K562 (cell line): ENCODE data around the gene MRPL40. TPM values are rescaled to one million over a fixed set of nuclear protein-coding genes. Genes with fewer than 3 reads are reported as not detected.

Experiments
- BRF2 ChIP-seq: IDR thresholded peaks from 3 replicates; pipeline ENCODE4 v1.6.1; 2011; ENCODE audit warnings: borderline replicate concordance, mild to moderate bottlenecking; ENCODE audit not compliant: insufficient read length, insufficient read depth
- HBP1 ChIP-seq: fragments of 450-650 bp; formaldehyde crosslinking; IDR thresholded peaks from 2 replicates; pipeline ENCODE4 v1.4.0; 2022; ENCODE audit warnings: missing genetic modification characterization
- HDGF ChIP-seq: fragments of 450-650 bp; IDR thresholded peaks from 2 replicates; pipeline ENCODE4 v1.6.1; 2016
- MLLT1 ChIP-seq, 2 experiments: fragments of 450-650 bp; IDR thresholded peaks; 2 replicates each; pipeline ENCODE4 v1.6.1; 2016
- NFRKB ChIP-seq: fragments of 450-650 bp; IDR thresholded peaks from 2 replicates; pipeline ENCODE4 v1.6.1; 2016; ENCODE audit warnings: low read depth
- PHF21A ChIP-seq: fragments of 450-650 bp; IDR thresholded peaks from 2 replicates; pipeline ENCODE4 v1.6.1; 2017; ENCODE audit warnings: low read depth, borderline replicate concordance
- TGIF2 ChIP-seq: sonication (generic); formaldehyde crosslinking; IDR thresholded peaks from 2 replicates; pipeline ENCODE4 v1.8.1; 2022; ENCODE audit warnings: mild to moderate bottlenecking, missing genetic modification reagents, moderate library complexity
- TRIM25 ChIP-seq: fragments of 450-650 bp; IDR thresholded peaks from 2 replicates; pipeline ENCODE4 v1.7.0; 2016; ENCODE audit warnings: borderline replicate concordance
- TSHZ1 ChIP-seq: fragments of 250-450 bp; sonication (Bioruptor Pico); IDR thresholded peaks from 2 replicates; pipeline ENCODE4 v1.4.0; 2020; ENCODE audit warnings: mild to moderate bottlenecking, moderate library complexity
- ZBED1 ChIP-seq: IDR thresholded peaks from 2 replicates; pipeline ENCODE4 v1.6.1; 2014
- ZC3H11A ChIP-seq: IDR thresholded peaks from 2 replicates; pipeline ENCODE4 v1.6.1; 2012; ENCODE audit warnings: low read depth, low read length, improper control_type of control experiment
- ZNF507 ChIP-seq: conservative IDR thresholded peaks from 2 replicates; pipeline ENCODE4 v1.6.1; 2017; ENCODE audit warnings: missing genetic modification characterization, missing compliant biosample characterization
- ZNF592 ChIP-seq: fragments of 450-650 bp; IDR thresholded peaks from 2 replicates; pipeline ENCODE4 v1.6.1; 2017; ENCODE audit warnings: antibody characterized with exemption, mild to moderate bottlenecking
- polyA plus RNA-seq, 8 experiments: library from polyadenylated mRNA; depleted of rRNA in 4 of 8; stranded (reverse) in 5 of 8; unstranded in 3 of 8; fragments of >200 nt; fragmentation: Nextera tagmentation in 2 of 8; fragmentation: Illumina TruSeq in 1 of 8; extraction: Ambion mirVana in 2 of 8; extraction: Trizol in 1 of 8; gene quantifications; 2 replicates each; pipeline versions ENCODE4 v1.2.1 to v1.2.3, GENCODE V29; 2011 to 2014; ENCODE audit warnings: inconsistent platforms in 1 of 8, missing spikeins in 1 of 8
- total RNA-seq, 7 experiments: library from RNA; depleted of rRNA in 6 of 7; stranded (reverse); fragments of >200 nt in 6 of 7; fragmentation: Illumina TruSeq in 2 of 7; extraction: Trizol in 2 of 7; gene quantifications; 2 replicates each; pipeline versions ENCODE4 v1.2.1 to v1.2.3, GENCODE V29; 2011 to 2021; ENCODE audit warnings: low replicate concordance in 1 of 7

MRPL40 gene
- total and polyA plus RNA-seq, 9 of the 15 experiments (the other 6 are each of a cell fraction or from before 2014, with no cell fraction given), result 132 to 652 (median 208) TPM

GRCh38 chr22:19446603-19447329, 14.4 kb downstream of the MRPL40 start (continued):
- TF ChIP-seq ZBED1, result 0 out of 2 replicates have a peak, but pooled peaks have one; percentile 11
- no peak for TF ChIP-seq BRF2
- TF ChIP-seq ZNF507 (tag), result no peak
- TF ChIP-seq ZNF592, result no peak
- 0 out of 2 replicates have a peak, but pooled peaks have one; percentile 8 for TF ChIP-seq PHF21A
- TF ChIP-seq HBP1 (CRISPR knock-in tag), result peak; percentile 74; the same call in 1 of the 2 replicates
- 0 out of 2 replicates have a peak, but pooled peaks have one; percentile 87 for TF ChIP-seq TRIM25
- no peak for TF ChIP-seq TGIF2 (CRISPR knock-in tag)
- peak; percentile 19; the same call in 1 of the 2 replicates for TF ChIP-seq NFRKB
- TF ChIP-seq ZC3H11A, result 0 out of 2 replicates have a peak, but pooled peaks have one; percentile 61
- TF ChIP-seq MLLT1 (IDR thresholded peaks at IDR 0.05), result peak; percentile 76 to 87
- TF ChIP-seq TSHZ1 (CRISPR knock-in tag), result 0 out of 2 replicates have a peak, but pooled peaks have one; percentile 11
- peak; percentile 96 for TF ChIP-seq HDGF
